ENCODE data around the gene JTB.

DNA sequence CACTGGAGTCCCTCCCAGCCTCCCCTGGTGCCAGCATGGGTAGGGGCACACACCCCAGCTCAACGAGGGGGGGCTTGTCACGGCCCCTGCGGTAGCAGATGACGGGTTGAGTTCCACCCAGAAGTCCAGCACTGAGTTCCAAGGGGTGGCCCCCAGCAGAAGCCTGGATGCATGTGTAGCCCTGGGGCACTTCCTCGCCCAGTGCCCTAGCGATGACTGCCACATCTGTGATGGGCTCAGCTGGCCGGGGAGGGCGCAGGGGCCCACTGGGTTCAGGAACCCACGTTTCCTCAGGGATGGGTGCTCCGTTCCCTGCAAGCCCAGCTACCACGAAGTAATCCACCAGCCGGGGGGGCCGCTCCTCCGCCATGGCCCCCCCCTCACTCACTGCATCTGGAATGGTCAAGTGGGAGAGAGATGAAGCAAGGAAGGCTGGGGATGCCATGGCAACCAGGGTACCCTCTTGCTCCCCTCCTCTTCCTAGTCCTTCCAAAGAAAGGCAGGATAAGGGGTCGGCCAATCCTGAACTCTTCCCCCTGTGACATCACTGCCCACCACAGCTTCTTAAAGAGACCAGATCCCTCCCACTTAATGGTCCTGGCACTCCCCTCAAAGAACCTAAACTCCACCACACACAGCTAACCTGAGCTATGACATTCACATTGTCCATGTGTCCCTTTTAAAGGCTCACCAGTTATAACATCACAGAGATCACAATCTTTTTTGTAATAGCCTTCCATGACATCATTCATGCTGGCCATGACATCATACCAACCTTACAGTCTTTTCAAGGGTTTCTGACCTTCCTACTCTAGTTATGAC is 33.3 kb downstream of the JTB start:
- TF ChIP-seq POLR2A (IDR thresholded peaks at IDR 0.05; ENCODE audit: low read depth, low read length), result no peak
- TF ChIP-seq, protein P1, sequence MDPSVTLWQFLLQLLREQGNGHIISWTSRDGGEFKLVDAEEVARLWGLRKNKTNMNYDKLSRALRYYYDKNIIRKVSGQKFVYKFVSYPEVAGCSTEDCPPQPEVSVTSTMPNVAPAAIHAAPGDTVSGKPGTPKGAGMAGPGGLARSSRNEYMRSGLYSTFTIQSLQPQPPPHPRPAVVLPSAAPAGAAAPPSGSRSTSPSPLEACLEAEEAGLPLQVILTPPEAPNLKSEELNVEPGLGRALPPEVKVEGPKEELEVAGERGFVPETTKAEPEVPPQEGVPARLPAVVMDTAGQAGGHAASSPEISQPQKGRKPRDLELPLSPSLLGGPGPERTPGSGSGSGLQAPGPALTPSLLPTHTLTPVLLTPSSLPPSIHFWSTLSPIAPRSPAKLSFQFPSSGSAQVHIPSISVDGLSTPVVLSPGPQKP (IDR thresholded peaks at IDR 0.05; ENCODE audit: borderline replicate concordance, low read depth, low read length), result no peak
- TF ChIP-seq, protein P2, sequence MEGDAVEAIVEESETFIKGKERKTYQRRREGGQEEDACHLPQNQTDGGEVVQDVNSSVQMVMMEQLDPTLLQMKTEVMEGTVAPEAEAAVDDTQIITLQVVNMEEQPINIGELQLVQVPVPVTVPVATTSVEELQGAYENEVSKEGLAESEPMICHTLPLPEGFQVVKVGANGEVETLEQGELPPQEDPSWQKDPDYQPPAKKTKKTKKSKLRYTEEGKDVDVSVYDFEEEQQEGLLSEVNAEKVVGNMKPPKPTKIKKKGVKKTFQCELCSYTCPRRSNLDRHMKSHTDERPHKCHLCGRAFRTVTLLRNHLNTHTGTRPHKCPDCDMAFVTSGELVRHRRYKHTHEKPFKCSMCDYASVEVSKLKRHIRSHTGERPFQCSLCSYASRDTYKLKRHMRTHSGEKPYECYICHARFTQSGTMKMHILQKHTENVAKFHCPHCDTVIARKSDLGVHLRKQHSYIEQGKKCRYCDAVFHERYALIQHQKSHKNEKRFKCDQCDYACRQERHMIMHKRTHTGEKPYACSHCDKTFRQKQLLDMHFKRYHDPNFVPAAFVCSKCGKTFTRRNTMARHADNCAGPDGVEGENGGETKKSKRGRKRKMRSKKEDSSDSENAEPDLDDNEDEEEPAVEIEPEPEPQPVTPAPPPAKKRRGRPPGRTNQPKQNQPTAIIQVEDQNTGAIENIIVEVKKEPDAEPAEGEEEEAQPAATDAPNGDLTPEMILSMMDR (conservative IDR thresholded peaks at IDR 0.05; ENCODE audit: low read depth, low read length), result no peak
- TF ChIP-seq MAFK (IDR thresholded peaks at IDR 0.05; ENCODE audit: low read depth, low read length), result no peak
- TF ChIP-seq RAD21 (IDR thresholded peaks at IDR 0.05; ENCODE audit: low read length), result no peak
- TF ChIP-seq SMC3 (IDR thresholded peaks at IDR 0.05; ENCODE audit: low read depth, low read length), result no peak
- TF ChIP-seq RFX5 (IDR thresholded peaks at IDR 0.05; ENCODE audit: low read depth, low read length), result no peak
